Measurements from ENCODE around the gene PHYHIPL. TPM values are rescaled to one million over a fixed set of nuclear protein-coding genes. Genes with fewer than 3 reads are reported as not detected.

The PHYHIPL gene
- total and polyA plus RNA-seq, 11 donors, result 0.03 to 0.08 TPM; not detected in 9

GRCh38 chr10:59131666-59132065, 44.8 kb upstream of the PHYHIPL start:
- WGBS, 4 donors, result 45 to 65% (median 52%) methylated on average over 1 of the region's 1 CpG
- no peaks in the 10 kb centered on the region for H3K9me3 ChIP-seq
- DNase-seq (no peak), ATAC-seq (no peak)
- H3K4me3 ChIP-seq, result no peak overlapping the region
- no peaks in the 10 kb centered on the region for H3K36me3 ChIP-seq
- no peak overlapping the region for H3K27ac ChIP-seq
- TF ChIP-seq CTCF (IDR thresholded peaks at IDR 0.05), result no peak
- TF ChIP-seq POLR2A (IDR thresholded peaks at IDR 0.05), result no peak
- intact Hi-C loops (cut with DNase I), result no loop called here
- peaks cover 0 to 14% (median 0%) of the 10 kb centered on the region in 12 donors for H3K4me1 ChIP-seq
- no peaks in the 10 kb centered on the region for H3K27me3 ChIP-seq

DNA sequence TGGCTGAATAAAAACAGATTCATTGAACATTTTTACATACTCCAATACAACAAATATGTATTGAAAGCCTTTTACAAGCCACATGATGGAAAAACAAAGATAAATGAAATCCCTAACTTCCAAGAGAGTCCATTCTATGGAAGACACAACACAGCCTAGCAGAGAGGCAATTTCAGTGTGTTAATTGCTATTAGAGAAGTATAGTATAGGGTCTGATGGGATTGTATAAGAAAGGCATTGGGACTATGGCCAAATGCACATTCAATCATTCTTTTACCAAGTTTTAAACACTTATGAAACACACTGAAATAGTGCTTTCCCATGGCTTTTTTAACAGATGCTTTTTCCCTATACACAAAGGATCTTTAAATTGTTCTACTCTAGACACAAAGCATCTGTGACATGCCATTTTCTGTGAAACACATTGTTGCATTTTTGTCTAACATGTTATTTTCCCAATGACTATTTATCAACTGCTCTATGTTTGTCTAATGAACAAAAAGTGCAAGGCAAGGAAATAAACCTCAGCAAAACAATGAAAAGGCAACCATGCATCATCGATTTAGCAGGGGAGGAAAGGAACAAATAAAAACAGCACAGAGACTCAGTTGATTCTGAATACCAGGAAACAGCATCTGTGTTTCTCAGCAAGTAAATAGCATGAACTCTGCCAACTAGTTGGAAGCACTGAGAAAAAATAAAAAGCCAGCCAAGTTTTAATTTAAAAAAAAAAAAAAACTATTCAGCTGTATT, 42.4 kb upstream of the PHYHIPL start:
- DNase-seq (no peak), ATAC-seq (peak in 1 of 4 donors; percentile 41)
- WGBS, 4 donors, result 40 to 44% (median 42%) methylated on average over 1 of the region's 1 CpG
- no peak for TF ChIP-seq POLR2A (IDR thresholded peaks at IDR 0.05)
- no peak for TF ChIP-seq CTCF (IDR thresholded peaks at IDR 0.05)
- no peaks in the 10 kb centered on the region for H3K9me3 ChIP-seq
- intact Hi-C loops (cut with DNase I), result no loop called here
- peak overlapping the region in 3 of 12 donors; percentile 31 to 36 (median 32) for H3K27ac ChIP-seq
- H3K4me3 ChIP-seq, result no peak overlapping the region
- H3K27me3 ChIP-seq, result no peaks in the 10 kb centered on the region
- H3K4me1 ChIP-seq, result peaks cover 0 to 14% (median 0%) of the 10 kb centered on the region in 12 donors
- H3K36me3 ChIP-seq, result no peaks in the 10 kb centered on the region

- intact Hi-C loops (cut with DNase I), result no loop called here
- TF ChIP-seq POLR2A (IDR thresholded peaks at IDR 0.05), result no peak
- no peak for TF ChIP-seq CTCF (IDR thresholded peaks at IDR 0.05)
- H3K4me3 ChIP-seq, result no peak overlapping the region
- no peaks in the 10 kb centered on the region for H3K9me3 ChIP-seq
- WGBS, 4 donors, result 74 to 85% (median 81%) methylated on average over 3 of the region's 3 CpGs
- H3K36me3 ChIP-seq, result no peaks in the 10 kb centered on the region
- peaks cover 0 to 14% (median 0%) of the 10 kb centered on the region in 12 donors for H3K4me1 ChIP-seq
- ATAC-seq, result no peak
- no peak overlapping the region for H3K27ac ChIP-seq
- H3K27me3 ChIP-seq, result no peaks in the 10 kb centered on the region
- DNase-seq, result no peak
Observed at GRCh38 chr10:59134785-59135184, 41.7 kb upstream of the PHYHIPL start.

- WGBS, 4 donors, result 64 to 90% (median 69%) methylated on average over 3 of the region's 3 CpGs
Observed at GRCh38 chr10:59135275-59135674, 41.2 kb upstream of the PHYHIPL start.

More at GRCh38 chr10:59135275-59135674, 41.2 kb upstream of the PHYHIPL start:
- H3K36me3 ChIP-seq, result no peaks in the 10 kb centered on the region
- H3K4me1 ChIP-seq, result peaks cover 0 to 14% (median 0%) of the 10 kb centered on the region in 12 donors
- ATAC-seq (no peak), DNase-seq (no peak)
- H3K4me3 ChIP-seq, result no peak overlapping the region
- H3K27me3 ChIP-seq, result no peaks in the 10 kb centered on the region
- no peak for TF ChIP-seq POLR2A (IDR thresholded peaks at IDR 0.05)
- TF ChIP-seq CTCF (IDR thresholded peaks at IDR 0.05), result no peak
- intact Hi-C loops (cut with DNase I), result no loop called here
- no peak overlapping the region for H3K27ac ChIP-seq
- no peaks in the 10 kb centered on the region for H3K9me3 ChIP-seq

Data from heart left ventricle (tissue), 16 donors.